Stimulated activated CD8-positive, alpha-beta memory T cell treated with anti-CD3 and anti-CD28 coated beads, Interleukin-4, amount 100 ng/mL, for 4 hours (primary cell): ENCODE results near the gene NFYB.
"Not testable (repeated sequence)": the region's sequence is repeated elsewhere in the genome, so short reads cannot be mapped to it uniquely, and the experiment has no call there.

Source experiments
- DNase-seq, 2 donors: peaks; one replicate each; pipeline ENCODE4 v3.0.0-alpha.2; 2020; ENCODE audit warnings: low read depth in 2 of 2, low spot score in 1 of 2

The NFYB gene

DNA sequence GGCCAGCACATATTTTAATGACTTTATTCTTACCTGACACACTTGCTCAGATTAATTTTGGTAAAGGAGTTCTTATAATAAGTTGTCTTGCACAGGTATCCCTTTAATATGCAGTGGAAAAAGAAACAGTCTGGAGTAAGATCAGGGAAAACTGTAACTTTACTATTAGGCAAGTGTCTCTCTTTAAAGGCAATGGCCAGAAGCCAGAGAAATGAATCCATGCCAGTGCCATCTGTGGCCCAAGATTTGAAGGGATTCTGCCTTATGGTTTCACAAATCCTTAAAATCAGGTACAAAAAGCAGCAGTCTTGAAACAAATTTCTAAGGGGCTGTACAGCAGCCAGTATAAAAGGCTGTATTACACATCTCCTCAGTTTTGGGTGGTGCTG, 22.4 kb downstream of the NFYB start:
- DNase-seq, result no peak

DNA sequence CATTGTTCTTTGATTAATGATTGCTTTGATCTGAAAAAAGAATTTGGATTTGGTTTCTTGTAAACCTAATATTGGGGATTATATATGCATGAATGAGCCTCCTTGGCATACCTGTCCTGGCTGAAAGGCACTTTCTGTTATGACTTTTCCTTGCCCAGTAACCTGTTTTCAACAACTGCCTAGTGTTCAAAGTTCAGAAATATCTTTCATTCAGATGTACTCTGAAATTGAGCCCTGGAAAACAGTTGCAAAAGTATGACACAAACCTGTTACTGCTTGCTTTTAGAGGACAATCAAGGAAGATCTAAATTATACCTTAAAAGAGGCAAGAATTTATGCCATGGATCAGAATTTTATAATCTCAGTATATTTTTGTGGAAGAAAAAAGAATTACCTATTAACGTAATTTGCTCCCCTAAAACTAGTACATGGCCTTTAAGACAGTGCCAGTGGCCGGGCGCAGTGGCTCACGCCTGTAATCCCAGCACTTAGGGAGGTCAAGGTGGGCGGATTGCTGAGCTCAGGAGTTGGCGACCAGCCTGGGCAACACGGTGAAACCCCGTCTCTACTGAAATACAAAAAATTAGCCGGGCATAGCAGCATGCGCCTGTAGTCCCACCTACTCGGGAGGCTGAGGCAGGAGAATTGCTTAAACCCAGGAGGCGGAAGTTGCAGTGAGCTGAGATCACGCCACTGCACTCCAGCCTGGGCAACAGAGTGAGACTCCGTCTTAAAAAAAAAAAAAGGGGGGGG, 23.0 kb downstream of the NFYB start:
- DNase-seq, result not testable (repeated sequence)

GRCh38 chr12:104109446-104110271, 28.4 kb downstream of the NFYB start:
- no peak for DNase-seq

- DNase-seq, result peak; percentile 70 to 80
Observed at GRCh38 chr12:104108755-104109445, 29.1 kb downstream of the NFYB start.

GRCh38 chr12:104106965-104107364, 31.0 kb downstream of the NFYB start:
- DNase-seq, result no peak

- DNase-seq, result no peak
Observed at GRCh38 chr12:104105461-104105860, 32.5 kb downstream of the NFYB start.

- no peak for DNase-seq
Observed at GRCh38 chr12:104097954-104098353, 40.1 kb downstream of the NFYB start.

DNA sequence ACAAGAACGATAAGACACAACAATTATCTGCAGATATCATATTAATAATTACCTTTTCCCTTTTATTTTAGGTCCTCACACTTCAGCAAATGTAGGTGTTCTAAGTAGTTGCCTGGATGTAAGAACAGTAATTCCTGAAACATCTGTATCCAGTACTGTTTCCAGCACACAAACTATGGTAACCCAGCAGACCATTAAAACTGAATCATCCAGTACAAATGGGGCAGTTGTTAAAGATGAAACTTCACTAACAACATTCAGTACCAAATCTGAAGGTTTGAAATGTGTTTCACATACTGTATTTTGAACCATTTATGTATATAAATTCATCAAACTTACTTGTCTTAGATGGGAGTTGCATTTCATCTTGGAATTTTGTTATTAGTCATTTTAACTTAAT, 42.7 kb downstream of the NFYB start:
- DNase-seq, result no peak

- no peak for DNase-seq
Observed at GRCh38 chr12:104094284-104094683, 43.7 kb downstream of the NFYB start.

DNA sequence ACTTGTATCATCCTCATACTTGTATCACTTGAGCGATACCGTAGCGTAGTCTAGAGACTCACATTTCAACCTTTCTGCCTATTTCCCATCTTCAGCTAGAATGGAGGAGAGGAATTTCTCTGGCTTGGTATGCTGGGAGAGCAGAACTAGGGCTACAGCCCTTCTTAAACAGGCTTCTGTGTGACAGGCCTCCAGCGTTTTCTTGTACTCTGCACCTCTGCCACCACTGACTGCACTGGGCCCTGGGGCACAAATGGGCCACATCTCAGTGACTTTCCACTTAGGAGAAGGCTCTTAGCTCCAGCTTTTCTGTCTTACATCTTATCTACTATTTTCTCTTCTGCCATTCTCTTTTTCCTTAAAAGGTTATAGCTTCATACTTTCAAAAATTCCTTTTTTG, 46.9 kb downstream of the NFYB start:
- DNase-seq, result no peak

GRCh38 chr12:104090685-104091084, 47.3 kb downstream of the NFYB start:
- no peak for DNase-seq

DNA sequence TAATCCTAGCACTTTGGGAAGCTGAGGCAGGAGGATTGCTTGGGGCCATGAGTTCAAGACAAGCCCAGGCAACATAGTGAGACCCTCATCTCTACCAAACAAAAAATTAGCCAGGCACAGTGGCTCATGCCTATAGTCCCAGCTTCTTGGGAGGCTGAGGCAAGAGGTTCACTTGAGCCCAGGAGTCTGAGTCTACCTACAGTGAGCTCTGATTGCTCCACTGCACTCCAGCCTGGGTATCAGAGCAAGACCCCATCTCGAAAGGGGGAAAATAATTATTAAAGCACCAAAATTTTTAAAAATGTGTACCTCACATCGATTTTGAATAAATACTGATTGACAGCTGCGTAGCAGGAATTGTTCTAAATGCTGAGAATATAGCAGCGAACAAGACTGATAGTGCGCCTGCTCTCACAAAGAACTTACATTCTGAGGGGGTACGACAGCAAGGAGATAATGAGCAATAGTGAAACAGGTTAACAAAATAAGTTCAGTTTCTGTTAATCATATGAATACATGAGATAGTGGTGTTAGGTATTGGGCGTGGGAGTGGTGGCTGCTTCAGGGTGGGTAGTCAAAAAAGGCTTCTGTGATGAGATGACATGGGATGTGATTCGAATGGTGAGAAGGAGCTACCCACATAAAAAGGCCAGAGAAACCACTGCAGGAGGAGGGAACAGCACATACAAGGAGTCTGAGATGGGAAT, 54.1 kb downstream of the NFYB start:
- DNase-seq, result no peak

- no peak for DNase-seq
Observed at GRCh38 chr12:104080764-104081163, 57.2 kb downstream of the NFYB start.

- no peak for DNase-seq
Observed at GRCh38 chr12:104079024-104079423, 59.0 kb downstream of the NFYB start.

- DNase-seq, result no peak
Observed at GRCh38 chr12:104073699-104074098, 64.3 kb downstream of the NFYB start.

- DNase-seq, result no peak
Observed at GRCh38 chr12:104072099-104072498, 65.9 kb downstream of the NFYB start.
